H1 (cell line): ENCODE results near the gene ZSCAN5A. TPM values are rescaled to one million over a fixed set of nuclear protein-coding genes. Genes with fewer than 3 reads are reported as not detected.

Source experiments
- CTCF ChIA-PET: fragments of 300-600 bp; sonication (Branson Sonifier 250); formaldehyde crosslinking; loops from one replicate; lab custom pipeline; 2021; ENCODE audit not compliant: partially characterized antibody; lab: Charles Lee
- POLR2A ChIA-PET: fragments of 300-600 bp; sonication (Branson Sonifier 250); formaldehyde crosslinking; loops from one replicate; lab custom pipeline; 2021; ENCODE audit warnings: inconsistent platforms; ENCODE audit not compliant: partially characterized antibody; lab: Charles Lee
- DNase-seq, 2 experiments: peaks; one replicate each; pipeline versions ENCODE4 v3.0.0 to v3.0.0-alpha.2; 2010 to 2022; ENCODE audit warnings: low spot score in 2 of 2, low read depth in 1 of 2, mixed read lengths in 1 of 2
- FAIRE-seq: peaks from 2 replicates; lab custom pipeline; 2011; peaks lifted over from hg19 to GRCh38; lab: Jason Lieb, UNC
- H2AFZ ChIP-seq: 2 replicates; pipeline ENCODE4 v1.8.1; 2012; ENCODE audit warnings: low read length, inconsistent platforms
- H2AK5ac ChIP-seq: 2 replicates; pipeline ENCODE4 v1.6.1; 2013; ENCODE audit warnings: low read depth, low read length
- H2BK120ac ChIP-seq: replicated peaks from 2 replicates; pipeline ENCODE3; 2013; ENCODE audit warnings: low read depth, low read length, inconsistent platforms
- H2BK12ac ChIP-seq: 2 replicates; pipeline ENCODE4 v1.6.1; 2013; ENCODE audit warnings: low read depth, low read length
- H2BK15ac ChIP-seq: 2 replicates; pipeline ENCODE4 v1.6.1; 2013; ENCODE audit warnings: low read length
- H2BK20ac ChIP-seq: 2 replicates; pipeline ENCODE4 v1.6.1; 2013; ENCODE audit warnings: low read length
- H2BK5ac ChIP-seq: 2 replicates; pipeline ENCODE4 v1.6.1; 2013; ENCODE audit warnings: low read depth, low read length
- H3K14ac ChIP-seq: 2 replicates; pipeline ENCODE4 v1.6.1; 2013; ENCODE audit warnings: inconsistent platforms; ENCODE audit not compliant: insufficient read length
- H3K18ac ChIP-seq: 2 replicates; pipeline ENCODE4 v1.6.1; 2013; ENCODE audit warnings: low read length; ENCODE audit errors: extremely low read depth
- H3K23ac ChIP-seq: 2 replicates; pipeline ENCODE4 v1.6.1; 2013; ENCODE audit warnings: inconsistent platforms; ENCODE audit not compliant: insufficient read length
- H3K23me2 ChIP-seq: 2 replicates; pipeline ENCODE4 v1.6.1; 2013; ENCODE audit warnings: low read depth, low read length
- H3K27ac ChIP-seq: 2 replicates; pipeline ENCODE4 v1.6.1; 2011; ENCODE audit warnings: low read depth, low read length, inconsistent platforms
- H3K27me3 ChIP-seq, 4 experiments: replicated peaks in 1 of 4; 1 replicate in 1 of 4; 2 replicates in 3 of 4; pipeline versions ENCODE4 v1.6.1 to v1.8.1; 2011 to 2013; ENCODE audit warnings: low read length in 3 of 4, mild to moderate bottlenecking in 3 of 4, inconsistent platforms in 2 of 4, mixed read lengths in 2 of 4, moderate library complexity in 1 of 4; ENCODE audit not compliant: control insufficient read depth in 3 of 4, insufficient read depth in 3 of 4; ENCODE audit errors: extremely low read depth in 1 of 4
- H3K36me3 ChIP-seq, 4 experiments: 2 replicates each; pipeline versions ENCODE4 v1.6.1 to v1.8.1; 2011 to 2013; ENCODE audit warnings: mild to moderate bottlenecking in 4 of 4, low read length in 3 of 4, moderate library complexity in 2 of 4, control low read depth in 1 of 4, inconsistent platforms in 1 of 4; ENCODE audit not compliant: insufficient read depth in 4 of 4, control insufficient read depth in 2 of 4
- H3K4ac ChIP-seq: replicated peaks from 2 replicates; pipeline ENCODE3; 2013; ENCODE audit warnings: low read length, low read depth, mixed read lengths, inconsistent platforms; ENCODE audit not compliant: insufficient read length
- H3K4me1 ChIP-seq, 4 experiments: replicated peaks in 1 of 4; 1 replicate in 1 of 4; 2 replicates in 3 of 4; pipeline versions ENCODE4 v1.6.1 to v1.8.1; 2011 to 2013; ENCODE audit warnings: low read length in 3 of 4, inconsistent platforms in 2 of 4, mixed read lengths in 1 of 4; ENCODE audit not compliant: insufficient read depth in 4 of 4, control insufficient read depth in 3 of 4
- H3K4me2 ChIP-seq, 2 experiments: 2 replicates each; pipeline versions ENCODE4 v1.6.1 to v1.8.1; 2011 to 2013; ENCODE audit warnings: low read depth in 2 of 2, low read length in 2 of 2, control low read depth in 1 of 2, inconsistent platforms in 1 of 2, mild to moderate bottlenecking in 1 of 2; ENCODE audit not compliant: insufficient read depth in 1 of 2
- H3K4me3 ChIP-seq, 4 experiments: fragments of 200-600, 300-600 bp in 1 of 4; sonication (generic), shearing (Covaris generic), sonication (Bioruptor Twin) in 1 of 4; 2 replicates each; pipeline versions ENCODE4 v1.5.1 to v1.8.1; 2011 to 2016; ENCODE audit warnings: low read length in 4 of 4, low read depth in 3 of 4, control low read depth in 2 of 4, inconsistent platforms in 2 of 4, mild to moderate bottlenecking in 2 of 4, mixed read lengths in 1 of 4, moderate library complexity in 1 of 4; ENCODE audit not compliant: insufficient read depth in 2 of 4; ENCODE audit errors: extremely low read depth in 1 of 4
- H3K56ac ChIP-seq: replicated peaks from 2 replicates; pipeline ENCODE3; 2013; ENCODE audit warnings: low read depth, mild to moderate bottlenecking, mixed read lengths, low read length, inconsistent platforms; ENCODE audit not compliant: insufficient read length
- H3K79me1 ChIP-seq: 2 replicates; pipeline ENCODE4 v1.6.1; 2013; ENCODE audit warnings: low read depth, low read length, control low read depth
- H3K79me2 ChIP-seq, 2 experiments: 2 replicates each; pipeline versions ENCODE4 v1.6.1 to v1.8.1; 2012 to 2013; ENCODE audit warnings: low read length in 2 of 2, mild to moderate bottlenecking in 2 of 2, inconsistent platforms in 1 of 2; ENCODE audit not compliant: insufficient read depth in 2 of 2, control insufficient read depth in 1 of 2
- H3K9ac ChIP-seq, 4 experiments: replicated peaks in 1 of 4; 1 replicate in 1 of 4; 2 replicates in 3 of 4; pipeline versions ENCODE4 v1.6.1 to v1.8.1; 2011 to 2013; ENCODE audit warnings: low read depth in 3 of 4, low read length in 3 of 4, control low read depth in 2 of 4, mild to moderate bottlenecking in 2 of 4, moderate library complexity in 2 of 4, inconsistent platforms in 1 of 4; ENCODE audit errors: extremely low read depth in 1 of 4
- H3K9me3 ChIP-seq, 2 experiments: 2 replicates each; pipeline versions ENCODE4 v1.6.1 to v1.8.1; 2012 to 2013; ENCODE audit warnings: mild to moderate bottlenecking in 2 of 2, moderate library complexity in 2 of 2, control low read depth in 1 of 2, inconsistent platforms in 1 of 2, low read depth in 1 of 2, low read length in 1 of 2, mixed read lengths in 1 of 2; ENCODE audit not compliant: insufficient read depth in 2 of 2
- H4K20me1 ChIP-seq, 2 experiments: replicated peaks in 1 of 2; 2 replicates each; pipeline versions ENCODE3 to v1.8.1; 2011 to 2013; ENCODE audit warnings: inconsistent platforms in 2 of 2, low read length in 2 of 2, mild to moderate bottlenecking in 1 of 2; ENCODE audit not compliant: insufficient read depth in 2 of 2, control insufficient read depth in 1 of 2
- H4K5ac ChIP-seq: 2 replicates; pipeline ENCODE4 v1.6.1; 2013; ENCODE audit warnings: low read length, low read depth, mixed read lengths, inconsistent platforms; ENCODE audit not compliant: insufficient read length
- H4K8ac ChIP-seq: 2 replicates; pipeline ENCODE4 v1.8.0; 2013; ENCODE audit warnings: mild to moderate bottlenecking, moderate library complexity, low read length, inconsistent platforms; ENCODE audit not compliant: insufficient read depth; ENCODE audit errors: extremely low read depth
- H4K91ac ChIP-seq: replicated peaks from 2 replicates; pipeline ENCODE3; 2013; ENCODE audit warnings: low read length, mixed read lengths, inconsistent platforms; ENCODE audit not compliant: insufficient read length
- ATF3 ChIP-seq: IDR thresholded peaks from 2 replicates; pipeline ENCODE4 v1.6.1; 2011; ENCODE audit warnings: low read depth, mild to moderate bottlenecking, low read length; ENCODE audit not compliant: insufficient read depth
- CTBP2 ChIP-seq: IDR thresholded peaks from 2 replicates; pipeline ENCODE4 v1.7.0; 2011; ENCODE audit warnings: borderline replicate concordance, mild to moderate bottlenecking, moderate library complexity, mixed read lengths, low read length; ENCODE audit not compliant: insufficient read depth, insufficient read length
- E2F6 ChIP-seq: IDR thresholded peaks from 2 replicates; pipeline ENCODE4 v1.6.1; 2012; ENCODE audit warnings: inconsistent platforms
- USF2 ChIP-seq: IDR thresholded peaks from 2 replicates; pipeline ENCODE4 v1.6.1; 2011; ENCODE audit warnings: low read length, improper control_type of control experiment
- whole genome bisulfite sequencing, 2 experiments: shearing (Covaris generic) in 1 of 2; methylation state at CpG; one replicate each; pipeline versions ENCODE4 v1.1.6 to v1.1.7; 2013 to 2015; ENCODE audit warnings: low lambda C conversion rate in 2 of 2, mixed read lengths in 2 of 2, inconsistent platforms in 1 of 2, low coverage in 1 of 2, missing lambda C conversion rate in 1 of 2; ENCODE audit not compliant: insufficient replicate concordance in 2 of 2, insufficient coverage in 1 of 2, insufficient read length in 1 of 2; ENCODE audit errors: extremely low coverage in 1 of 2, missing lambda C conversion rate in 1 of 2; 5-methylcytosine and 5-hydroxymethylcytosine counted together
- polyA plus RNA-seq, 7 experiments: library from polyadenylated mRNA; depleted of rRNA in 3 of 7; stranded (reverse) in 5 of 7; unstranded in 2 of 7; fragments of >200 nt in 5 of 7; fragments of 200-250 nt in 2 of 7; gene quantifications; 1 replicate in 5 of 7; 2 replicates in 1 of 7; 4 replicates in 1 of 7; pipeline versions ENCODE4 v1.2.1 to v1.2.3, GENCODE V29; 2011 to 2013; ENCODE audit warnings: missing spikeins in 2 of 7, mixed read lengths in 2 of 7
- total RNA-seq: library from RNA; stranded (reverse); fragmentation: NEBNext Ultra II Directional; extraction: Animal tissue kit (Norgen Biotek cat#: 25700); gene quantifications from 2 replicates; pipeline ENCODE4 v1.2.1, GENCODE V29; 2021

ZSCAN5A gene
- total and polyA plus RNA-seq, 2 of the 8 experiments (the other 6 are each of a cell fraction or from before 2014, with no cell fraction given) = 8.6 to 11.0 TPM

DNA sequence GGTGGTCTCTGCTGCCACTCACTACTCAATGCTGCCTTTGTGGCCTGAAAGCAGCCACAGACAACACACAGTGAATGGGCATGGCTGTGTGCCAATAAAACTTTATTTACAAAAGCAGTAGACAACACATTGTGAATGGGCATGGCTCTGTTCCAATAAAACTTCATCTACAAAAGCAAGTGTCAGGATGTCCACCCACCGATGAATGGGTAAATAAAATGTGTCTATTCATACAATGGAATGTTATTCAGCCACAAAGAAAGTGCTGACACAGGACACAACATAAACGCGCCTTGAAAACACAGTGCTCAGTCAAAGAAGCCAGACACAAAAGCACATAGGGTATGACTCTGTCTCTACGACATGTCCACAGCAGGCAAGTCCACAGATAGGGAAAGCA lies 20.1 kb downstream of the ZSCAN5A start:
- Histone ChIP-seq H2BK15ac (no peak overlapping the region), H3K23me2 (no peaks in the 10 kb centered on the region), H3K23ac (no peak overlapping the region), H2AFZ (no peak overlapping the region), H3K4me2 (no peak overlapping the region), H3K4me1 (no peaks in the 10 kb centered on the region; a peak in 1 of 7 replicates), H3K4ac (no peak overlapping the region), H3K14ac (no peak overlapping the region), H3K27ac (no peak overlapping the region), H2BK20ac (no peak overlapping the region), H3K56ac (no peak overlapping the region), H4K91ac (no peak overlapping the region), H3K18ac (no peak overlapping the region), H3K79me2 (no peaks in the 10 kb centered on the region), H4K8ac (no peak overlapping the region), H3K4me3 (no peak overlapping the region), H3K9ac (no peak overlapping the region), H4K20me1 (peaks cover 0 to 2% of the 10 kb centered on the region in 2 experiments), H2BK120ac (no peak overlapping the region), H2AK5ac (no peak overlapping the region), H3K79me1 (no peaks in the 10 kb centered on the region), H4K5ac (no peak overlapping the region), H3K9me3 (no peaks in the 10 kb centered on the region), H3K36me3 (no peaks in the 10 kb centered on the region), H2BK5ac (no peak overlapping the region), H2BK12ac (no peak overlapping the region), H3K27me3 (no peaks in the 10 kb centered on the region)
- TF ChIP-seq E2F6 (no peak), USF2 (no peak), CTBP2 (no peak), ATF3 (no peak)
- POLR2A ChIA-PET = no interaction called here
- 89% methylated on average over 4 of the region's 4 CpGs; no CpG with 5 or more reads in 1 of the 2 experiments for WGBS, 2 experiments
- FAIRE-seq = no peak
- CTCF ChIA-PET = interaction anchor here (0.9 kb wide), 1 partner anchor 9 kb away, joined by 3 read pairs; no protein-coding TSS in a partner anchor
- DNase-seq = no peak
